Epithelial cell of esophagus (primary cell): Measurements from ENCODE around the gene NOLC1.

Source experiments
- DNase-seq: peaks from one replicate; pipeline ENCODE4 v3.0.0; 2010; ENCODE audit warnings: low read depth
- H3K4me3 ChIP-seq: 2 replicates; pipeline ENCODE4 v1.5.1; 2011; ENCODE audit warnings: mild to moderate bottlenecking, low read length, control low read depth
- CTCF ChIP-seq: IDR thresholded peaks from 2 replicates; pipeline ENCODE4 v1.5.1; 2011; ENCODE audit warnings: low read depth, mild to moderate bottlenecking, low read length, control low read depth, inconsistent platforms; ENCODE audit not compliant: insufficient read depth; ENCODE audit errors: missing control alignments

The NOLC1 gene

GRCh38 chr10:102151774-102152544 is at the start of gene NOLC1:
Gene NOLC1, plus strand, starts transcription at chr10:102152389. Its CDS starts 22 bp downstream, at chr10:102152411.
- H3K4me3 ChIP-seq: peak within 1 kb of the TSS; percentile 98
- no peak for TF ChIP-seq CTCF
- peak; percentile 99 for DNase-seq

- no peak for DNase-seq
- H3K4me3 ChIP-seq: no peak overlapping the region
- no peak for TF ChIP-seq CTCF
Measured at GRCh38 chr10:102102421-102102820, 49.8 kb upstream of the NOLC1 start.

- no peak overlapping the region for H3K4me3 ChIP-seq
- DNase-seq: no peak
- TF ChIP-seq CTCF: no peak
Measured at GRCh38 chr10:102106998-102107397, 45.2 kb upstream of the NOLC1 start.

GRCh38 chr10:102109166-102110116 is 42.7 kb upstream of the NOLC1 start:
- no peak for TF ChIP-seq CTCF
- DNase-seq: no peak
- no peak overlapping the region for H3K4me3 ChIP-seq

- no peak for TF ChIP-seq CTCF
- H3K4me3 ChIP-seq: no peak overlapping the region
- no peak for DNase-seq
Measured at GRCh38 chr10:102111276-102111675, 40.9 kb upstream of the NOLC1 start.

GRCh38 chr10:102112210-102112817 is 39.9 kb upstream of the NOLC1 start:
- no peak for DNase-seq
- peak; percentile 21 for TF ChIP-seq CTCF
- H3K4me3 ChIP-seq: peak overlapping the region; percentile 92
